GM04503 (cell line): ENCODE data around the gene TIMP2.
"Not testable (repeated sequence)": the region's sequence is repeated elsewhere in the genome, so short reads cannot be mapped to it uniquely, and the experiment has no call there.

ENCODE experiments used
- DNase-seq: peaks from one replicate; pipeline ENCODE4 v3.0.0-alpha.2; 2012; ENCODE audit warnings: low read depth

TIMP2 gene

GRCh38 chr17:78954684-78955083, 29.5 kb upstream of the TIMP2 start:
- no peak for DNase-seq

GRCh38 chr17:78953356-78954350, 28.5 kb upstream of the TIMP2 start:
- no peak for DNase-seq

GRCh38 chr17:78952706-78953105, 27.5 kb upstream of the TIMP2 start:
- DNase-seq: no peak

- no peak for DNase-seq
These were observed 26.9 kb upstream of the TIMP2 start for GRCh38 chr17:78951967-78952551.

GRCh38 chr17:78950870-78951269, 25.7 kb upstream of the TIMP2 start:
- DNase-seq: no peak

- DNase-seq: no peak
These were observed 22.3 kb upstream of the TIMP2 start for GRCh38 chr17:78947235-78948149.

- no peak for DNase-seq
These were observed 21.4 kb upstream of the TIMP2 start for GRCh38 chr17:78946631-78947030.

- no peak for DNase-seq
These were observed 20.9 kb upstream of the TIMP2 start for GRCh38 chr17:78946131-78946530.

- not testable (repeated sequence) for DNase-seq
These were observed 20.3 kb upstream of the TIMP2 start for GRCh38 chr17:78945455-78945854.

GRCh38 chr17:78944956-78945355, 19.8 kb upstream of the TIMP2 start:
- DNase-seq: no peak

- DNase-seq: no peak
These were observed 18.8 kb upstream of the TIMP2 start for GRCh38 chr17:78944026-78944425.

- no peak for DNase-seq
These were observed 15.5 kb upstream of the TIMP2 start for GRCh38 chr17:78940708-78941107.

- no peak for DNase-seq
These were observed 15.1 kb upstream of the TIMP2 start for GRCh38 chr17:78940258-78940657.

- DNase-seq: no peak
These were observed 14.4 kb upstream of the TIMP2 start for GRCh38 chr17:78939615-78940014.

- no peak for DNase-seq
These were observed 12.4 kb upstream of the TIMP2 start for GRCh38 chr17:78937561-78937960.

- DNase-seq: peak; percentile 84
These were observed 10.5 kb upstream of the TIMP2 start for GRCh38 chr17:78935419-78936323.

GRCh38 chr17:78934681-78935418, 9.7 kb upstream of the TIMP2 start:
- no peak for DNase-seq

- DNase-seq: peak; percentile 94
These were observed 8.9 kb upstream of the TIMP2 start for GRCh38 chr17:78933959-78934568.

GRCh38 chr17:78933025-78933958, 8.1 kb upstream of the TIMP2 start:
- DNase-seq: peak; percentile 88
